NCI-H2029 (cell line): Measurements from ENCODE around the gene TSEN54.

Source experiments
- DNase-seq: peaks from one replicate; lab custom pipeline; 2025; lab: John Stamatoyannopoulos, UW

TSEN54 gene

GRCh38 chr17:75503976-75504346, 12.4 kb upstream of the TSEN54 start:
- no peak for DNase-seq

GRCh38 chr17:75504347-75505151, 11.8 kb upstream of the TSEN54 start:
- DNase-seq = no peak

GRCh38 chr17:75505152-75505409, 11.2 kb upstream of the TSEN54 start:
- DNase-seq = no peak

- no peak for DNase-seq
Measured at GRCh38 chr17:75505640-75506039, 10.7 kb upstream of the TSEN54 start.

- no peak for DNase-seq
Measured at GRCh38 chr17:75506134-75506533, 10.2 kb upstream of the TSEN54 start.

GRCh38 chr17:75506888-75507287, 9.4 kb upstream of the TSEN54 start:
- DNase-seq = no peak

GRCh38 chr17:75507733-75508719, 8.3 kb upstream of the TSEN54 start:
- DNase-seq = no peak

- DNase-seq = no peak
Measured at GRCh38 chr17:75508931-75509361, 7.4 kb upstream of the TSEN54 start.

GRCh38 chr17:75509528-75510258, 6.6 kb upstream of the TSEN54 start:
- DNase-seq = no peak

- no peak for DNase-seq
Measured at GRCh38 chr17:75511270-75511609, 5.1 kb upstream of the TSEN54 start.

GRCh38 chr17:75511610-75512575, 4.4 kb upstream of the TSEN54 start:
- DNase-seq = no peak

GRCh38 chr17:75512926-75513640, 3.2 kb upstream of the TSEN54 start:
- DNase-seq = no peak

- DNase-seq = no peak
Measured at GRCh38 chr17:75513641-75514000, 2.7 kb upstream of the TSEN54 start.

GRCh38 chr17:75514299-75514918, 1.9 kb upstream of the TSEN54 start:
- no peak for DNase-seq

- DNase-seq = no peak
Measured at GRCh38 chr17:75514919-75515495, 1.3 kb upstream of the TSEN54 start.

GRCh38 chr17:75515496-75516254, 653 bp upstream of the TSEN54 start, which contains the start of gene CASKIN2:
Gene CASKIN2, minus strand, starts transcription at chr17:75515537. Its CDS starts 1,733 bp downstream, at chr17:75513804.
- peak; percentile 75 for DNase-seq

GRCh38 chr17:75516619-75517296, 430 bp downstream of the TSEN54 start:
- no peak for DNase-seq

GRCh38 chr17:75517297-75517865, 1.1 kb downstream of the TSEN54 start:
- no peak for DNase-seq
